Skin of body (tissue), 2 donors: ENCODE measurements around the gene SRGN. TPM values are rescaled to one million over a fixed set of nuclear protein-coding genes. Genes with fewer than 3 reads are reported as not detected.

Source experiments
- DNase-seq: peaks from one replicate; lab custom pipeline; 2025; lab: John Stamatoyannopoulos, UW
- total RNA-seq: library from RNA; depleted of rRNA; stranded (reverse); fragments of >200 nt; gene quantifications from one replicate; pipeline ENCODE4 v1.2.3, GENCODE V29; 2014

The SRGN gene
- total RNA-seq, 1 donor from 2014 or later, result 153 TPM

DNA sequence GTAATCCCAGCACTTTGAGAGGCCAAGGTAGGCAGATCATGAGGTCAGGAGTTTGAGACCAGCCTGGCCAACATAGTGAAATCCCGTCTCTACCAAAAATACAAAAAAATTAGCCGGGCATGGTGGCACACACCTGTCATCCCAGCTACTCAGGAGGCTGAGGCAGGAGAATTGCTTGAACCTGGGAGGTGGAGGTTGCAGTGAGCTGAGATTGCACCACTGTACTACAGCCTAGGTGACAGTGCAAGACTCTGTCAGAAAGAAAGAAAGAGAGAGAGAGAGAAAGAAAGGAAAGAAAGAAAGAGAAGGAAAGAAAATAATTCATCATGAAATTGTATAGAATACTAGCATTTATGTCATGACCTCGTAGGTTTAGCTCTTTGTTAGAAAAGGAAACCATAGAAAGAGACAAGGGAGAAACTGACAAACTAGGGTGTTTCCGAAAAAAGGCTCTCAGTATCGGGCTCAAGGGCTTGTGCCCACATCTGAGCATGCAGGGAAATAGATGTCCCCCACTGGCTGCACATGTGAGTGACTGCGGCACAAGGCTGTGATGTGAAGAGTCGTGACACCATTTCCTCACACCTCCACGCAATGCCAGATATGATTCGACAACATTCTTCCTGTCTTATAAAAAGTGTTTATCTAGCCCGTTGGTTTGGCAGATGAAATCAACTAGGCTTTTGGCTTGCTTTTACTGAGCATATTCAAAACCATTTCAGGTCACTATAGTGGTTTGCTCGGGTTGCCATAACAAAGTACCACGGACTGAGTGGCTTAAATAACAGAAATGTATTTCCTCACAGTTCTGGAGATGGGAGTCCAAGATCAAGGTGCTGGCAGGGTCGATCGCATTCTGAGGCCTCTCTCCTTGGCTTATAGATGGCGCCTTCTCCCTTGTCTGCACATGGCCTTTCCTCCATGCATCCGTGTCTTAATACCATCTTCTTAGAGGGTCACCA lies 2.0 kb downstream of the SRGN start:
- no peak for DNase-seq

- DNase-seq, result no peak
These were observed 2.8 kb downstream of the SRGN start for GRCh38 chr10:69090685-69091084.

DNA sequence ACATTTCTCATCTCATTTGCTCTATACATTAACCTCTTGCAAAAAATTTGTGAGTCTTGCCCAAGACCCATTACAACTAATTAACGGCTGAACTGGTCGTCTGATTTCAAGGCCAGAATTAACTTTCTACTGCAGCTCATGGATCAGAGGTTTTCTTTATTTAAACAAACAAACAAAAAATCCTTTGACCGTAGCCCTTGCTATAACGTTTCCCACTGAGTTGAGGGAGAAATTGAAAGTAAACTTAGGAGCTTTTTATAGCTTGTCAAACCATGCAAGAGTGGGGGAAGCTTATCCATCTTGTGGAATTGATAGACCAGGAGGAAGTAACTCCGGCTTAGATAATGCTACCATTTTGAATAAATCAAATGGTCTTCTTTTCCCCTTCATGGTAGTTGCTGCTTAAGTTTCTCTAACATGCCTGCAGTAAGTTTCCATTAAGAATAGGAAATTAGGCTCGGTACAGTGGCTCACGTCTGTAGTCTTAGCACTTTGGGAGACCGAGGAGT lies 3.3 kb downstream of the SRGN start:
- DNase-seq, result no peak

DNA sequence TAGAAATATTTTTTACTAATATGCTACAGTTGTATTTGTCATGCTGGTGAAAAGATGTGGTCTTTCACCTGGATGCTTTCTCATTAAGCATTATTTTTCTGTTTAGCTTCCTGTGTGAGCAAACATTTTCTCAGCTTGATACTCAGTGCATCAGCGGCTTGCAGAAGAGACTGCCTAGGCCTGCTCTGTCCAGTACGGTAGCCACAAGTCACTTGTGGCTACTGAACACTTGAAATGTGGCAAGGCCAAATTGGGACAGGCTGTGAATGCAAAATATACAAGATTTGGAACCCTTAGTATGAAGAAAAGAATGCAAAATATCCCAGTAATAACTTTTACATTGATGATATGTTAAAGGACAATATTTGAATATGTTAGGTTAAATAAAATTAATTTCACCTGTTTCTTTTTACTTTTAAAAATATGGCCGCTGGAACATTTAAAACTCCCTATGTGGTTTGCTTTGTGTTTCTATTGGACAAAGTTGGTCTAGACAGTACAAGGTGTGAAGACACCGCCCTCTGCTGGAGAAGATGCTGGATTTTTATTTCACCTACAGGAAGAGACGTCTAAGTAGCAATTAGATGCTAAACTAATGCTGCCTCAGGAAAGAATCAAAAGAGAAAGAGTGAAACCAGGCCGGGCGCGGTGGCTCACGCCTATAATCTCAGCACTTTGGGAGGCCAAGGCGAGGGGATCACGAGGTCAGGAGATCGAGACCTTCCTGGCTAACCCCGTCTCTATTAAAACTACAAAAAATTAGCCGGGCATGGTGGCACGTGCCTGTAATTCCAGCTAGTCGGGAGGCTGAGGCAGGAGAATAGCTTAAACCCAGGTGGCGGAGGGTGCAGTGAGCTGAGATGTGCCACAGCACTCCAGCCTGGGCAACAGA lies 5.3 kb downstream of the SRGN start:
- DNase-seq, result peak; percentile 34

GRCh38 chr10:69093933-69094332 lies 6.0 kb downstream of the SRGN start:
- no peak for DNase-seq

DNA sequence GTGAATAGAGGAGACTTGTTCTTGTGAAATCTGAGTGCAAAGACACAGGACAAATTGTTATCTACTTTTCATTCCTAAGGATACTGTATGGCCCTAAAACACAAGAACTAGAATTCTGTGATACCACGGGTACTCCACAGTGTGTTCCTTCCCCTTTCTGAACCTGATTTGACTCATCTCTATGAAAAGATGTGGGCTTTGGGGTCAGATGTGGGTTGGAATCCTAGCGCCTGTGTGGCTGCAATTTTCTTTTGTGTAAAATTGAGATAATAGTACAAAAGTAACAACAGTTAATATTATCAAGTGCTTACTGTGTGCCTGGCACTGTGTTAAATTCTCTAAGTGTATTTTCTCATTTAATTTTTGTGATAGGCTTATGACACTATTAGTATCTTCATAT lies 8.1 kb downstream of the SRGN start:
- no peak for DNase-seq

- no peak for DNase-seq
These were observed 9.8 kb downstream of the SRGN start for GRCh38 chr10:69097729-69098128.

DNA sequence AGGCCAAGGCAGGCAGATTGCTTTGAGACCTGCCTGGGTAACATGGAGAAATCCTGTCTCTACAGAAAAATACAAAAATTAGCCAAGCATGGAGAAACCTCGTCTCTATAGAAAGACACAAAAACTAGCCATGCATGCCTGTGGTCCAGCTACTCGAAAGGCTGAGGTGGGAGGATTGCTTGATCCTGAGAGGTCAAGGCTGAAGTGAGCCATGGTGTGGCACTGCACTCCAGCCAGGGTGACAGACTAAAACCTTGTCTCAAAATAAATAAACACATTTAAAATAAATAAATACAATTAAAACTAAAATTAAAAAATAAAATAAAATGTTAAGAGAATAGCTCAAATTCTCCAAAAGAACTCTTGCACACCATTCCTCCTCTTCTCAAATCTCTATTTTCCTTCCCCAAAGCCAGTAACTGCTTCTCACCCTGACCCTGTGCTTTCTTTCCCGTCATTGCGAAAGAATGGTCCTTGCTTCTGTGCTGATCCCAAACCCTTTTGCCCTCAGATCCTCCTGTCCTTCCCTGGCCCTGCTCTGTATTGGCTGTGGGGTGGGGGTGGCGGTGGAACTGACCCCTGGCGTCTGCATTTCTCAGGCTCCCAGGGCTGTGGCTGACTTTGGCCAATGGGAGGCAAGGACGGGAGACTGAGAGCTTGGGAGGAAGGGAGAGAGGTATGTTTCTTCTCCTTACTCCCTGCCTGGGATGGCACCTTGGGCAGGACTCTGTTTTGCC lies 12.4 kb downstream of the SRGN start:
- no peak for DNase-seq

DNA sequence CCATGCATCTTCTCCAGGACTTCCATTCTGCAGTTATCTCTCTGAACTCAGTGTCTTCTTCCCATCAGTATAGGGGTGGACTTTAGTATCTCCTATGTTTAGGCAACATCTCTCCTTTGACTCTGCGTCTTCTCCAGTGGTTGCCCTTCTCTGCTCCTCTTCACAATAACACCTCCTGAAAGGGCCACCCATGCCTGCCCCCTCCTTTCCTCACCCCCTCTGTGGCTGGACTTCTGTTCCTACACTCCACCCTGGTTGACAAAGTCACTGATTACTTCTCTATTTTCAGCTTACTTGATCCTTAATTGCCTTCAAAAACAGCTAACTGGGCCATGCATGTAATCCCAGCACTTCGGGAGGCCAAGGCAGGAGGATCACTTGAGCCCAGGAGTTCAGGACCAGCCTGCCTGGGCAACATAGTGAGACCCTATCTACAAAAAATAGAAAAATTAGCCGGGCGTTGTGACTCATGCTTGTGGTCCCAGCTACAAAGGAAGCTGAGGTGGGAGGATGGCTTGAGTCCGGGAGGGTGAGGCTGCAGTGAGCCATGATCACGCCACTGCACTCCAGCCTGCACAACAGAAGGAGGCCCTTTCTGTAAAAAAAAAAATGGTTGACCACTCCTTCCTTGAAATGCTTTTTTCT lies 13.7 kb downstream of the SRGN start:
- DNase-seq, result no peak

GRCh38 chr10:69102440-69102839 lies 14.5 kb downstream of the SRGN start:
- DNase-seq, result no peak

- DNase-seq, result no peak
These were observed 15.9 kb downstream of the SRGN start for GRCh38 chr10:69103784-69104183.

- DNase-seq, result no peak
These were observed 17.3 kb downstream of the SRGN start for GRCh38 chr10:69104994-69105790.

- no peak for DNase-seq
These were observed 19.2 kb downstream of the SRGN start for GRCh38 chr10:69107176-69107490.

DNA sequence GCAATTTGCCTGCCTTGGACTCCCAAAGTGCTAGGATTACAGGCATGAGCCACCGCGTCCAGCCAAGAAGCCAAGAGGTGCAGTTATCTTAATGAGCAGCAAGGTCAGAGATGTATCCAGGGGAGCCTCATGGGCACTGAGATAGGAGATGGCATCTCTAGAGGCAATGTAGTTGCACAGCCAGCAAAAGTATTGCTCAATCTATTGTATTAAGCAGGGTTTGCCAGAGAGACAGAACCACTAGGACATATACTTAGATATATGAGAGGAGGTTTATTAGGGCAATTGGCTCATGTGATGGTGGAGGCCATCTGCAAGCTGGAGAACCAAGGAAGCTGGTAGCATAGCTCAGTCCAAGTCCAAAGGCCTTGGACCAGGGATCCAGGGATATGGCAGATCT lies 19.8 kb downstream of the SRGN start:
- DNase-seq, result no peak

GRCh38 chr10:69119896-69120295 lies 32.0 kb downstream of the SRGN start:
- no peak for DNase-seq

DNA sequence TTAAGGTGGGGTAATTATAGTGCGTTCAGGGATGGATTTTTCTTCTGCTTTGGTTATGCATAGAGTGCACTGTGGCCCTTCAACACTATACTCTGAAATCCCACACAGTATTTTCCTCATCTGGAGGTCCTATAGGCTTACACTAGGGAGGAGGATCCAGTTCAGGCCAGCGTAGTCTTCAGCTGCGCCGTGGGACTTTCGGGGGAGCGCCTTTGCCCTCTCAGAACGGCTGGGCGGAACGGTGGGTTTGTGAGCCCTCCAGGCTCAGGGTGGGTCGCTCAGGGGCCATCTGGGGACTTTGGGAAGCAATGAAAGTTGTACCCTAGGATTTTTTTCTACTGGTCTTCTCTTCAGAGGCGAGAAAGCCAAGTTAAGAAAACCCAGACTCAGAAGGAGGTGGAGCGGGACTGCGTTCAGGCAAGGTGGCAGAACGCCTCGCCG lies 35.4 kb downstream of the SRGN start:
- DNase-seq, result peak; percentile 83

DNA sequence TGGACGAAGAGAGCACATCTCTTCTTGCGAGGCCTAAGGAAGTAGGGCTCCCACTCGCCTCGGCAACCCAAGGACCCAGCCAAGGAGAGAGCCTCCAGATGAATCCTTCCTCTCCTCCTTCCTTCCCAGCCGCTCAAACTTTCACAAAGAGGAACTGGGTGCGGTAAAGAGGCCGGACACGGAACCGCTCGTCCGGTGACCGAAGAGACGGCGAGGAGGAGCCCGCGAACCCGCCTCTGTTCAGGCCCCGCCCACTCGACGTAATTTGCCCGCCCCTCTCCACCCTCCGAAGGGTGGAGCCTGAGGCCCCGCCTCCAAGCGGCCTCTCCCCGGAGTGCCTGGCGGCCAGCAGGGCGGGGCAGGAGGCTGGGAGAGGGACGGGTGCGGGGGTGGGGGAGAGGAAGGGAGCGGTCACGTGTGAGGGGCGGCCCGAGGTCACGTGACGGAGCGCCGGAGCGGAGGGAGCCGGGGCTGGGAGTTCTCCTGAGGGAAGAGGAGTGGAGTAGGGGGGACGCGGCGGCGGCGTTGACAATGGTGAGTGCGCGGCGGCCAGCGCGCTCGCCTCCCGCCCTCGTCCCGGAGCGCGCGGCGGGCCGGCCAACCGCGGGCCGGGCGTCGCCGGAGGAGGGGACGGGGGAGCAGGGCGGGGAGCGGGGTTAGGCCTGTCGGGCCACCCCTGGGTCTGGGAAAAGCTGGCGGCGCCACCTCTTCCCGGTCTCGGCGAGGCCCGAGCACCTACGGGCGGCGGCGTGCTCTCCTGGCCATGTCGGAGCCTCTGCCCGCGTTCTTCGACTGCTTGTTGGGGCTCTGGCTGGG lies 36.1 kb downstream of the SRGN start, which contains the start of gene VPS26A:
VPS26A (plus strand) TSS at position 432 of the 816 bp plus-strand sequence; CDS start at position 532, 100 bp downstream.
- DNase-seq, result peak; percentile 98

DNA sequence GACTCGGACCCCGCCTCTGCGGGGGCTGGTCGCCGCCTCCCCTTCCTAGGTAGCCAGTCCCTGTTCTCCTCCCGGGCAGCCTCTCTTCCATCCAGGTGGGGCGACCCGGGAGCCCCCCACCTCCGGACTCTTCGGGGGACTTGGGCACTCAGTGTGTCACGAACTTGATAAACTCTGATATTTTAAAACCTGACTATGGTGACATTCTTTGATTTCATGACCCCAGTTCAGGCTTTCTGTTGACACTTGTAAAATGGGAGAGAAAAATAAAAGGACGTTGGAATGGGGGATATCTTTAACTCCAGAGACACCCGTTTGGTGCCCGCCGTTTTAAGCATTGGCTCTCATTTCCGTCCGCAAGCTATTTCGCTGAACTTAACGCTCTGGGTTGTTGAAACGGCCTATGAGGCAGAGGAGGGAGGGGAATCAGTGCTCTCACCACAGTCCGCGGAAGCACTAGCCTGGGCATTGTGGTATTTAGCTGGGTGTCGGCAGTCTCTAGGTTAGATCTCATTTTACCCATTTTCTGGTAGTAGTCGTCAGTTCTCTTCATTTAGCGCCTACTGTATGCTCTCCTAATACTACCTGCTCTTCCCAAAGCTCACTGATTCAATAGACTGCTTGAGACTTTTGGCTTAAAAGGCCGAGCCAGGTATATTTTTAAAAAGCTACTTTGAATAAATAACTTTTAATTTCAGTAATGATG lies 36.8 kb downstream of the SRGN start:
- peak; percentile 18 for DNase-seq
